Embryonic facial prominence (tissue), 1 donor: ENCODE results near the gene DDX42.
"Not testable (repeated sequence)": the region's sequence is repeated elsewhere in the genome, so short reads cannot be mapped to it uniquely, and the experiment has no call there.

ENCODE experiments used
- DNase-seq: peaks from one replicate; pipeline ENCODE4 v3.0.0-alpha.2; 2016; ENCODE audit errors: extremely low spot score

DDX42 gene

DNA sequence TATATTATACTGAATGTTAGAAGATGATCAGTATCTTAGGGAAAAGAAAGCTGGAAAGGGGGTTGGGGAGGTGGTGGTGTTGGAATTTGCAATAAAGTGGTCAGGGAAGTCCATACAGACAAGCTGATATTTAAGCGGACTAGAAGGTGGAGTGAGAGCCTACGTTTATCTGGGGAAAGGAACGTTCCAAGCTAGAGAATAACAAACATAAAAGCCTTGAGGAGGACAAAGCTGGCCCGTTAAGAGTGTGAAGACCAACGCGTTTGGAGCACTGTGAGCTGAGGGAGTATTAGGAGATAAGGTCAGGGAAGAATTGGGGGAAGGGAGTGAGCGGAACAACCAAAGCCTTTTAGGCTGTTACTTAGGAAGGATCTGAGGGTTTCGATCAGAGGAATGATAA, 1.4 kb downstream of the DDX42 start:
- DNase-seq, result no peak

GRCh38 chr17:63780507-63780906, 6.5 kb downstream of the DDX42 start:
- DNase-seq, result no peak

DNA sequence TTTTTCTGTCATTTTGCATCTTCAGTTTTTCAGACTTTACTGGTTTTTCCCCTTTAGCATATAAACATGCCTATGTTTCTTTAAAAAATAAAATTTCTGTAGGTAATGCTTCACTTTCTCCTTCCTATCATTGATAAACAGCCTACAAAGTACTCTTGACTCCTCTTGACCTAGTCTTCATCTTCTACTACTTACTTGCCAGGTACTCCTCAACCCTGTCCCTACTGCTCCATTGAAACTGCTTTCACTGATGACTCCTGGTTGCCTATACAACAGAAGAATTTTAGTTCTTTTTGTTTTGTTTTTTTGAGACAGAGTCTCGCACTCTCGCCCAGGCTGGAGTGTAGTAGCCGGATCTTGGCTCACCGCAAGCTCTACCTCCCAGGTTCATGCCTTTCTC, 7.0 kb downstream of the DDX42 start:
- DNase-seq, result no peak

GRCh38 chr17:63783522-63783921, 9.6 kb downstream of the DDX42 start:
- DNase-seq, result no peak

DNA sequence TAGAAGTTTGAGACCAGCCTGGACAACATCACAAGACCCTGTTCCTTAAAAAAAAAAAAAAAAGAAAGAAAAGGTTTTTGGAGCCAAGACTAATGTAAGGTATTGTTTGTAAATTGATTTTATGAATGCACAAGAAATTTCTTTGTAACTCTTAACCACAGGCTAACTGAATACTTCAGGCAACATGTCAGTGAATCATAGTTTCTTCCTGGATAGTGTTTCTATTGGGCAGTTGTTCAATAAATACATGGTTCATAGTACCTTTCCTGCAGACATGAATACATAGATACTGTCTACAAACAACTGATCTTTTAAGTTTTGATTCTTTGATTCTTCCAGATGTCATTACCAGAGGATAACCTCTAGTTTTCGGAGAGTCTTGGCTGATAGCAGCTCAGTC, 11.6 kb downstream of the DDX42 start:
- no peak for DNase-seq

- DNase-seq, result no peak
Measured at GRCh38 chr17:63786117-63786516, 12.1 kb downstream of the DDX42 start.

DNA sequence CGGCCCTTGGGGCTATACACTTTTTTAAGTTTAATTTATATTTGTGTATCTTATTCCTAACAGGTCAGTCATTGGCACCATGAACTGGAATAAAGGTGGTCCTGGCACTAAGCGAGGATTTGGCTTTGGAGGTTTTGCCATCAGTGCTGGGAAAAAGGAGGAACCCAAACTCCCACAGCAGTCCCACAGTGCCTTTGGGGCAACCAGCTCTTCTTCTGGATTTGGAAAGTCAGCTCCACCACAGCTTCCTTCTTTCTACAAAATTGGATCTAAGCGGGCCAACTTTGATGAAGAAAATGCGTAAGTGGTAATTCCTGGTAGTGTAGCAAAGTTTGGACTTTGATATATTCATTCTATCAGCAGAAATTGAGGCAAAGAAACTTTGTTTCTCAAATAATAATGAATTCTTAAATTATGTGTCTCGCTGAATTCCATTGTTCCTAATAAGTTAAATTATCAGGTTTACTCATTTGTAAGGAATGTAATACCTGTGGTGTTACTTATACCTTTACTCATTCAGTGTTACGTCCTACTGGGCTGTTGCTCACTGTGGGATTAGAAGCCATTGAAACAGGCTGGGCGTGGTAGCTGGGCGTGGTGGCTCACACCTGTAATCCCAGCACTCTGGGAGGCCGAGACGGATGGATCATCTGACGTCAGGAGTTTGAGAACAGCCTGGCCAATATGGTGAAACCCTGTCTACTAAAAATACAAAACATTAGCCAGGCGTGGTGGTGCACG, 13.2 kb downstream of the DDX42 start:
- no peak for DNase-seq

- no peak for DNase-seq
Measured at GRCh38 chr17:63790057-63790456, 16.1 kb downstream of the DDX42 start.

DNA sequence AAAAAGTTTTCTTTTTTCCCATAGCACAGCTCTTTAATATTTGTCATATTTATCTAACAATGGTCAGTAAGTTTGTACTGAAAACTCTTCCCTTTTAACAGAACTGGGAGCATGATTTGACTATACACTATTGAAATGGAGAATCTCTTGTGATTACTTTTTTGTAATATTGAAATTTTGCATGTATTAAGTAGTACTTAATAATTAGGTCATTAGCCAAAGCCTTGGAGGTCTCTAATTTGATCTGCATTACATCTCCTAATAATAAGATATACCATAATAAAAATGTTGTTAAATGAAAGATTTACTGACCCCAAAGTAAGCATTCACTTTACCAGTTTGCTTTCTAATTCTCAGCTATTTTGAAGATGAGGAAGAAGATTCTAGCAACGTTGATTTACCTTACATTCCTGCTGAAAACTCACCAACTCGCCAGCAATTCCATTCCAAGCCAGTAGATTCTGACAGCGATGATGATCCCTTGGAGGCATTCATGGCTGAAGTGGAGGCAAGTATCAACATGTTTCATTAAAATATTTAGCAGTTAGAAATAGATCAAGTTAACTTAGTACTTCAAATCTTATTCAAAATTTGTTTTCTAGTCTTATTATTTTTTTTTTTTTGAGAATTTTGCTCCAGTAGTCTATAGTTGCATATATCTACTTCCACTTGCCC, 18.2 kb downstream of the DDX42 start:
- DNase-seq, result no peak

GRCh38 chr17:63796375-63796774, 22.4 kb downstream of the DDX42 start:
- DNase-seq, result not testable (repeated sequence)

- DNase-seq, result no peak
Measured at GRCh38 chr17:63798572-63799106, 24.7 kb downstream of the DDX42 start.

GRCh38 chr17:63800783-63801182, 26.8 kb downstream of the DDX42 start:
- DNase-seq, result no peak

GRCh38 chr17:63804328-63804727, 30.4 kb downstream of the DDX42 start:
- no peak for DNase-seq

- DNase-seq, result no peak
Measured at GRCh38 chr17:63805591-63805990, 31.6 kb downstream of the DDX42 start.

GRCh38 chr17:63809970-63810369, 36.0 kb downstream of the DDX42 start:
- DNase-seq, result no peak

DNA sequence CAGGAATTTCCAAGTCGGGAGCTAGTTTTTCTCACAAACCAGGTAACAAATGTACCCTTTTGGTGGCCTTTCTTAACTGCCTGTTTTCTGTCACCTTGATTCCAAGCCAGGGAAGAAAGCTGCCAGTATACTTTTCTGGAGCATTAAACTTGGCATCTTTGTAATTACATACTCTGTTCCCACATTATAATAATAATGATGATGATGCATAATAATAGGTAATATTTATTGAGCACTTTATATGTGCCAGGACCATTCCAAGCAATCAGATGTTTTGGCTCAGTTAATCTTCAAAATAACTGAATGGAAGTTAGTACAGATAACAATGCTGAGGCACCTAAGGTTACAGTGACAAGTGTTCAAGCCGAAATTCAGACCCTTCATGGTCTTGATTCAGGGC, 42.2 kb downstream of the DDX42 start:
- DNase-seq, result no peak

GRCh38 chr17:63816669-63817068, 42.7 kb downstream of the DDX42 start:
- DNase-seq, result no peak

DNA sequence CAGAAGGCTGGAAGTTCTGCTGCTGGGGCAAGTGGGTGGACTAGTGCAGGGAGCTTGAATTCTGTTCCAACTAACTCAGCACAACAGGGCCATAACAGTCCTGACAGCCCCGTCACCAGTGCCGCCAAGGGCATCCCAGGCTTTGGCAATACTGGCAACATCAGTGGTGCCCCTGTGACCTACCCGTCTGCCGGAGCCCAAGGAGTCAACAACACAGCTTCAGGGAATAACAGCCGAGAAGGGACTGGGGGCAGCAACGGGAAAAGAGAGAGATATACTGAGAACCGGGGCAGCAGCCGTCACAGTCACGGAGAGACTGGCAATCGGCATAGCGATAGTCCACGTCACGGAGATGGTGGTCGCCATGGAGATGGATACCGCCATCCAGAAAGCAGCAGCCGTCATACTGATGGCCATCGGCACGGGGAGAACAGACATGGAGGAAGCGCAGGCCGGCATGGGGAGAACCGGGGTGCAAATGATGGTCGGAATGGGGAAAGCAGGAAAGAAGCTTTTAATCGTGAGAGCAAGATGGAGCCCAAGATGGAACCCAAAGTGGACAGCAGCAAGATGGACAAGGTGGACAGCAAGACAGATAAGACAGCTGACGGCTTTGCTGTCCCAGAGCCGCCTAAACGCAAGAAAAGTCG, 43.9 kb downstream of the DDX42 start:
- no peak for DNase-seq

DNA sequence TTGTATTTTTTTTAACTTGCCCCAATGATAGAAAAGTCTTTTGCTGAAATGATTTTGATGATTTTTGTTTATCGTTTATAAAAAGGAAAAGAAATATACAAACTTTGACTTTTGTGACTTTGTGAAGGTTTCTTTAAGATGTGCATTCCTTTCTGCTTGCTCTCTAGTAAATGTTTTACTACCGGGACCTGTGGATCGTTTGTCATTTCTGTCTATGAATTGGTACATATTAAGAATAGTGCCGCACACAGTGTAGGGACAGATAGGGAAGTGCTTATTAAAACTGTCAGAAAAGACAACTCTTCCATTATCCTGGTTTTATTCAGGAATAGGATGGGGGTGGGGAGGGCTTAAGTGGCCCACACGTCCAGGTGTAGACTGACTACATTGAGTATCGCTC, 45.2 kb downstream of the DDX42 start:
- DNase-seq, result no peak

GRCh38 chr17:63819585-63820537, 45.9 kb downstream of the DDX42 start:
- no peak for DNase-seq

DNA sequence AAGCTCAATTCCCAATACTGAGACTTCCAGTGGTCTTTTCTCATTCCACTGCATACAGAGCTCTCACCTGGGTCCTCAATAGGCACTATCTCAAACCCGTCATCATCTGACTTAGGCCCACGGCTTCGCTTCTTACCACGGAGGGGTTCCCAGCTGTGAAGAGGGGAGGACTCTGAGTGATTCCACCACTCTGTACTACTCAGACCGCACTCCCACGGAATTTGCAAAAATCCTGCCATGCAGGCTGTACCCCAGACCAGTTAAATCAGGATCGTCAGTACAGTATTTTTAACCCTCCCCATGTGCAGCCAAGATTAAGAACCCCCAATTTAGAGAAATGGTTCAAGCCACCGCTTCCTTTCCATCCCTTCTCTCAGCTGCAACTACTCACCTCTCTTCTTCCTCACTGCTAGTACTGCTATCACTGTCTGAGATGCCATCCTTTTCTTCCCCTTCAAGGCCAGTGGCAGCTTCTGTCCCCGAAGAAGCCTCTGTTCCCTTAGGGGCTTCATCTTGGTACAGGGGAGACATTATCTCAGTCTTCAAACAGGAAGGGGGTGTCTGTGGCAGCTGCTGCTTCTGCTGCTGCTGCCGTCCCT, 47.1 kb downstream of the DDX42 start:
- DNase-seq, result no peak
